Measurements from ENCODE around the gene RAB13.

Gene RAB13

GRCh38 chr1:153932156-153933131 is 53.7 kb downstream of the RAB13 start:
- DNase-seq (ENCODE audit: low spot score): peak; percentile 57
